OCI-LY7 (cell line): ENCODE measurements around the gene LRRC75A. TPM values are rescaled to one million over a fixed set of nuclear protein-coding genes. Genes with fewer than 3 reads are reported as not detected.

Source experiments
- BruUV-seq: library from RNA; stranded (reverse); fragments of 400-500 nt; replicated peaks from 2 replicates; lab custom pipeline; 2021; lab: Mats Ljungman, UMichigan
- CTCF ChIA-PET: fragments of 300-600 bp; sonication (Branson Sonifier 250); formaldehyde crosslinking; loops from one replicate; lab custom pipeline; 2022; ENCODE audit warnings: antibody characterized with exemption; ENCODE audit not compliant: unreplicated experiment; lab: Charles Lee
- POLR2A ChIA-PET: fragments of 300-600 bp; sonication (Branson Sonifier 250); formaldehyde crosslinking; loops from one replicate; lab custom pipeline; 2022; ENCODE audit warnings: antibody characterized with exemption; lab: Charles Lee
- DNase-seq: peaks from one replicate; pipeline ENCODE4 v3.0.0-alpha.2; 2015; ENCODE audit warnings: low spot score
- H2AFZ ChIP-seq: fragments of 200-600 bp; sonication (generic), shearing (Covaris generic); 2 replicates; pipeline ENCODE4 v1.6.1; 2014; ENCODE audit warnings: mild to moderate bottlenecking, antibody characterized with exemption, low read length, moderate library complexity
- H3K27ac ChIP-seq: fragments of 200-600 bp; sonication (generic); 2 replicates; pipeline ENCODE4 v1.5.1; 2014; ENCODE audit warnings: mixed run types, low read depth, mild to moderate bottlenecking, moderate library complexity, low read length, inconsistent platforms; ENCODE audit not compliant: poor library complexity, severe bottlenecking
- H3K36me3 ChIP-seq: fragments of 200-600 bp; sonication (generic); 2 replicates; pipeline ENCODE4 v1.6.1; 2014; ENCODE audit warnings: mild to moderate bottlenecking, antibody characterized with exemption, low read length, moderate library complexity, mixed read lengths; ENCODE audit not compliant: insufficient read depth
- H3K4me1 ChIP-seq: fragments of 200-600 bp; sonication (generic); 2 replicates; pipeline ENCODE4 v1.5.1; 2014; ENCODE audit warnings: mild to moderate bottlenecking, low read length; ENCODE audit not compliant: insufficient read depth, poor library complexity, severe bottlenecking
- H3K4me2 ChIP-seq: fragments of 200-600 bp; sonication (generic); 2 replicates; pipeline ENCODE4 v1.6.1; 2014; ENCODE audit warnings: mild to moderate bottlenecking, low read length
- H3K4me3 ChIP-seq: fragments of 200-600 bp; sonication (generic); 2 replicates; pipeline ENCODE4 v1.5.1; 2014; ENCODE audit warnings: mild to moderate bottlenecking, low read depth, low read length; ENCODE audit not compliant: poor library complexity, severe bottlenecking
- H3K79me2 ChIP-seq: fragments of 200-600 bp; sonication (generic); 2 replicates; pipeline ENCODE4 v1.6.1; 2016; ENCODE audit warnings: low read depth, mild to moderate bottlenecking, low read length, moderate library complexity, mixed read lengths; ENCODE audit not compliant: insufficient read depth
- H3K9me2 ChIP-seq: fragments of 200-600 bp; sonication (generic); 2 replicates; pipeline ENCODE4 v1.6.1; 2016; ENCODE audit warnings: mild to moderate bottlenecking, low read length, mixed read lengths; ENCODE audit not compliant: insufficient read depth
- H3K9me3 ChIP-seq: fragments of 200-600 bp; sonication (generic); 2 replicates; pipeline ENCODE4 v1.6.1; 2014; ENCODE audit warnings: mild to moderate bottlenecking, mixed run types, low read length, mixed read lengths
- H4K20me1 ChIP-seq: fragments of 200-600 bp; sonication (generic); 2 replicates; pipeline ENCODE4 v1.6.1; 2014; ENCODE audit warnings: mild to moderate bottlenecking, antibody characterized with exemption, low read length, moderate library complexity, mixed read lengths; ENCODE audit not compliant: insufficient read depth
- EZH2phosphoT487 ChIP-seq: fragments of 200-600 bp; sonication (generic); IDR thresholded peaks from 2 replicates; pipeline ENCODE4 v1.6.1; 2018; ENCODE audit warnings: low read depth, borderline replicate concordance, mild to moderate bottlenecking, mixed run types, antibody characterized with exemption, low read length, moderate library complexity, mixed read lengths
- intact Hi-C: fragments of 100-400 bp; cut with micrococcal nuclease; formaldehyde crosslinking; loops from one replicate; pipeline ENCODE4 v1.10.0; 2022; ENCODE audit not compliant: unreplicated experiment
- total RNA-seq, 2 experiments: library from RNA; depleted of rRNA in 1 of 2; stranded (reverse); fragments of >200 nt in 1 of 2; shearing (Covaris generic) in 1 of 2; gene quantifications; 2 replicates each; pipeline ENCODE4 v1.2.3, GENCODE V29; 2014 to 2022
- TF ChIP-seq, protein P1 (sequence below): fragments of 200-600 bp; sonication (generic); conservative IDR thresholded peaks from 2 replicates; pipeline ENCODE4 v1.5.1; 2014; ENCODE audit warnings: mild to moderate bottlenecking, antibody characterized with exemption, low read length, moderate library complexity, mixed read lengths

The LRRC75A gene
- total RNA-seq, 2 experiments from 2014 or later: not detected

DNA sequence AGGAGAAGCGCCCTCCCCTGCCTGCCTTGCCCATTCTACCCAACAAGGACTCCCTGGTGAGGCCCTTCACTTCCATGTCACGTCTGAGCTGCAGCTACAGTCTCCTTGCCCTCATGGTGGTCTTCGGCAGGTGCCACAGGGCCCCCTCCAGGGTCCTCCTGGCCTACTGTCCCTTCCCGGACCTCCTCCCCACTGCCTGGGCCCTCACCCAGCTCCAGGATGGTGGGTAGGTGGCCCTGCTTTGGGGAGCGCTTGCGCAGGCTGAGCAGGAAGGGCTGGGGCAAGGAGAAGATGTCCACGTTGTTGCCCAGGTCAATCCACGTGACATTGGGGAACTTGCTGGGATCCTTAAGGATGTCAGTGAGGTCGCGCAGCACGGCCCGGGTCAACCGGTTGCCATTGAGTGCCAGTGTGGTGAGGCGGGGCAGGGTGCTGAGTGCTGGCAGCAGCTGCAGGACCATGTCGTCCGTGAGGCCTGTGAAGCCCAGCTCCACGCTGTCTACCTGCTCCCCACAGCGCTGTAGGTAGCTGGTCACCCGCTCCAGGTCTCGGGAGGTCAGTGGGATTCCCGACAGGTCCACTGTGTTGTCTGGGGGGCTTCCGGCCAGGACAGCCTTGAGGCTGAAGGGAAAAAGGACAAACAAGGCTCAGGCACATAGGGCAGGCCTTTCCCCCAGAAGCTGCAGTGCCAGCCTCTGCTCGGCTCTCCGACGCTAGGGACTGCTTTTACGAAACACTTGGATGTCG, 48.3 kb downstream of the LRRC75A start:
- Histone ChIP-seq H3K9me2 (no peaks in the 10 kb centered on the region), H3K4me3 (no peak overlapping the region), H3K9me3 (no peaks in the 10 kb centered on the region), H3K27ac (peak overlapping the region; percentile 87), H3K4me2 (peak overlapping the region; percentile 91; the same call in 1 of the 2 replicates), H4K20me1 (peaks cover 22% of the 10 kb centered on the region; the same call in 1 of the 2 replicates), H2AFZ (no peak overlapping the region), H3K79me2 (peaks cover 45% of the 10 kb centered on the region), H3K4me1 (peaks cover 27% of the 10 kb centered on the region), H3K36me3 (peaks cover 96% of the 10 kb centered on the region)
- POLR2A ChIA-PET: no interaction called here
- CTCF ChIA-PET: no interaction called here
- no TSS peak for BruUV-seq
- DNase-seq: no peak
- intact Hi-C loops: no loop called here
- no peak for TF ChIP-seq EZH2phosphoT487
- TF ChIP-seq, protein P1, sequence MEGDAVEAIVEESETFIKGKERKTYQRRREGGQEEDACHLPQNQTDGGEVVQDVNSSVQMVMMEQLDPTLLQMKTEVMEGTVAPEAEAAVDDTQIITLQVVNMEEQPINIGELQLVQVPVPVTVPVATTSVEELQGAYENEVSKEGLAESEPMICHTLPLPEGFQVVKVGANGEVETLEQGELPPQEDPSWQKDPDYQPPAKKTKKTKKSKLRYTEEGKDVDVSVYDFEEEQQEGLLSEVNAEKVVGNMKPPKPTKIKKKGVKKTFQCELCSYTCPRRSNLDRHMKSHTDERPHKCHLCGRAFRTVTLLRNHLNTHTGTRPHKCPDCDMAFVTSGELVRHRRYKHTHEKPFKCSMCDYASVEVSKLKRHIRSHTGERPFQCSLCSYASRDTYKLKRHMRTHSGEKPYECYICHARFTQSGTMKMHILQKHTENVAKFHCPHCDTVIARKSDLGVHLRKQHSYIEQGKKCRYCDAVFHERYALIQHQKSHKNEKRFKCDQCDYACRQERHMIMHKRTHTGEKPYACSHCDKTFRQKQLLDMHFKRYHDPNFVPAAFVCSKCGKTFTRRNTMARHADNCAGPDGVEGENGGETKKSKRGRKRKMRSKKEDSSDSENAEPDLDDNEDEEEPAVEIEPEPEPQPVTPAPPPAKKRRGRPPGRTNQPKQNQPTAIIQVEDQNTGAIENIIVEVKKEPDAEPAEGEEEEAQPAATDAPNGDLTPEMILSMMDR: no peak

DNA sequence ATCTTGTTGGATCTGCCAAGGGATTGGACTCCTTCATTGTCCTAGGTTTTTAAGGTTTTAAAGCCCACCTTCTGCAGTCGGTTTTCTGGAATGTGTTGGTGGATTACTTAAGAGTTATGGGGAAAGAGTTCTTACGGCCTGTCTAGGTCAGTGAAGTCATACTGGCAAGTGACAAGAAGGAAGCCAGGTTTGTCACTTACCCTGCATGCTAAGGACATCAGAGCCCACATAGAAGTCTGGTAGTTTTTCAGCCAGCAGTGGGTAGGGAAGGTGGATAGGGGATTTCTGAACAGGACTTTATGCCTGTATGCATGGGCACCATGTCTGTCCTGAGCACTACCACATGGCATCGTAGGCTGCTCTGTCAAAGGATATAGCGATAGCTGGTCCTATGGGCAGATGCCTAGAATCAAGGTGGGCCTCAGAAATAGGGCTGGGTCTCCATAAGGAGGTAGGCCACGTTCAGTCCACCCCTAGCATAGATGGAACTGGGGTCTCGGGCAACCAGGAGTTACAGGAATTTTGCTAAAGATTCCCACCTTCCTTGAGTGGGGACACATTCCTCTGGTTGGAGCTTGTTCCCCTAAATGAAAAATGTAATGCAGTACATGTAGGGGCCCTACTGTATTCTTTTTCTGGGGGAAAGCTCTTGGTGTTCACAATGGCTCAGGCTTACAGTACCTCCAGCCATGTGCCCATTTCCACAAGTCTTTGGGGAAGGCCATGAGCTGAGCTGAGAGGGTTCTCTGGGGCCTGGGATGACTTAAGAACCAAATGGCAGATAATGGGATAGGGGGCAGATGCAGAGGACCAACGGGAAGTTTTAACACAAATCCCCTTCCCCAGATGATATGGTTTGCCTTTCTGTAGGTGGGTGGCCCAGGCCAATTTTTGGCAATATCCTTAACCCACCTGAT, 49.1 kb downstream of the LRRC75A start:
- Histone ChIP-seq H3K4me2 (peak overlapping the region; percentile 91), H4K20me1 (peaks cover 22% of the 10 kb centered on the region; the same call in 1 of the 2 replicates), H3K4me1 (peaks cover 31% of the 10 kb centered on the region), H3K36me3 (peaks cover 87% of the 10 kb centered on the region), H3K27ac (peak overlapping the region; percentile 87), H3K79me2 (peaks cover 45% of the 10 kb centered on the region), H3K4me3 (peak overlapping the region; percentile 98), H2AFZ (no peak overlapping the region), H3K9me3 (no peaks in the 10 kb centered on the region), H3K9me2 (no peaks in the 10 kb centered on the region)
- no peak for TF ChIP-seq EZH2phosphoT487
- TF ChIP-seq, protein P1: no peak
- BruUV-seq: no TSS peak
- intact Hi-C loops: no loop called here
- POLR2A ChIA-PET: no interaction called here
- DNase-seq: no peak
- CTCF ChIA-PET: interaction anchor here (1.0 kb wide), 1 partner anchor 93 kb away, joined by 3 read pairs; no protein-coding TSS in a partner anchor
